ENCODE data around the gene CCR5AS.

CCR5AS gene

DNA sequence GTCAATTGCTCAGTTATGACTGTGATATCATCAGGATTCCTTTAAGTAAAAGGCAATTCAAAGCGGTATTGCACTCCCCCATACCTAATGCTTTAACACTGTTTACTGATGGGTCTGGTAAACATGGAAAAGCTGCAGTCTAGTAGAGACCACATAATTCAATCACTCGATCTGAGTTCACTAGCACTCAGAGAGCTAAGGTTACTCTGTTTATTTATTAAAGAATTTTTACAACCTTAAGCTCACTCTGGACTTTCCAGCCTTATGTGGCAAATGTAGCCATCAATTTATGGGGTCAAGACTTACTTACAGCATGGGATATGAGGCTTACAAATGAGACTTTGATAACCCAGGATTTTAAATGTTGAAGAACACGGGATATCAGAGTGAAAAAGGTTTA lies 71.3 kb downstream of the CCR5AS start:
- Histone ChIP-seq H2BK12ac (ENCODE audit: low read depth, low read length) (no peak overlapping the region), H3K56ac (replicated peaks; ENCODE audit: insufficient read length, low read depth, low read length) (no peak overlapping the region), H2BK5ac (ENCODE audit: low read depth, low read length) (no peak overlapping the region), H3K23ac (ENCODE audit: insufficient read length) (no peak overlapping the region), H3K79me1 (ENCODE audit: low read depth, low read length) (no peaks in the 10 kb centered on the region), H3K9ac (replicated peaks in 1 of 4; ENCODE audit: extremely low read depth in 1 of 4, low read depth in 3 of 4, low read length in 3 of 4) (no peak overlapping the region), H4K91ac (replicated peaks; ENCODE audit: insufficient read length, low read length) (no peak overlapping the region), H2BK20ac (ENCODE audit: low read length) (no peak overlapping the region), H3K9me3 (ENCODE audit: insufficient read depth in 2 of 2, low read depth in 1 of 2, low read length in 1 of 2) (peaks cover 20 to 24% of the 10 kb centered on the region in 2 experiments), H3K4me1 (replicated peaks in 1 of 4; ENCODE audit: control insufficient read depth in 3 of 4, insufficient read depth in 4 of 4, low read length in 3 of 4) (no peaks in the 10 kb centered on the region), H3K14ac (ENCODE audit: insufficient read length) (no peak overlapping the region), H3K79me2 (ENCODE audit: control insufficient read depth in 1 of 2, insufficient read depth in 2 of 2, low read length in 2 of 2) (no peaks in the 10 kb centered on the region), H3K18ac (ENCODE audit: extremely low read depth, low read length) (no peak overlapping the region), H3K27me3 (replicated peaks in 1 of 4; ENCODE audit: control insufficient read depth in 3 of 4, extremely low read depth in 1 of 4, insufficient read depth in 3 of 4, low read length in 3 of 4) (no peaks in the 10 kb centered on the region), H3K23me2 (ENCODE audit: low read depth, low read length) (no peaks in the 10 kb centered on the region), H2AFZ (ENCODE audit: low read length) (no peak overlapping the region), H3K36me3 (ENCODE audit: control insufficient read depth in 2 of 4, insufficient read depth in 4 of 4, low read length in 3 of 4) (no peaks in the 10 kb centered on the region; a peak in 1 of 8 replicates), H2BK120ac (replicated peaks; ENCODE audit: low read depth, low read length) (no peak overlapping the region), H4K8ac (ENCODE audit: extremely low read depth, insufficient read depth, low read length) (no peak overlapping the region), H4K20me1 (replicated peaks in 1 of 2; ENCODE audit: control insufficient read depth in 1 of 2, insufficient read depth in 2 of 2, low read length in 2 of 2) (no peaks in the 10 kb centered on the region), H4K5ac (ENCODE audit: insufficient read length, low read depth, low read length) (no peak overlapping the region), H3K27ac (ENCODE audit: low read depth, low read length) (no peak overlapping the region), H3K4me3 (ENCODE audit: extremely low read depth in 1 of 4, insufficient read depth in 2 of 4, low read depth in 3 of 4, low read length in 4 of 4) (no peak overlapping the region), H2BK15ac (ENCODE audit: low read length) (no peak overlapping the region), H2AK5ac (ENCODE audit: low read depth, low read length) (no peak overlapping the region), H3K4ac (replicated peaks; ENCODE audit: insufficient read length, low read depth, low read length) (no peak overlapping the region), H3K4me2 (ENCODE audit: insufficient read depth in 1 of 2, low read depth in 2 of 2, low read length in 2 of 2) (no peak overlapping the region)
- ChIA-PET POLR2A (ENCODE audit: partially characterized antibody) (no interaction called here), CTCF (ENCODE audit: partially characterized antibody) (interaction anchor here (0.9 kb wide), 1 partner anchor 59 kb away, joined by 3 read pairs; no protein-coding TSS in a partner anchor)
- DNase-seq (ENCODE audit: low read depth in 1 of 2, low spot score in 2 of 2): no peak
- 86% methylated on average over 3 of the region's 3 CpGs; no CpG with 5 or more reads in 1 of the 2 experiments for WGBS, 2 experiments (ENCODE audit: extremely low coverage in 1 of 2, insufficient coverage in 1 of 2, insufficient read length in 1 of 2, insufficient replicate concordance in 2 of 2, low coverage in 1 of 2, low lambda C conversion rate in 2 of 2, missing lambda C conversion rate in 1 of 2)
- FAIRE-seq: no peak
- TF ChIP-seq FOSL1 (IDR thresholded peaks at IDR 0.05; ENCODE audit: insufficient read depth, low read depth, low read length): no peak
- no peak for TF ChIP-seq RNF2 (IDR thresholded peaks at IDR 0.05; ENCODE audit: borderline replicate concordance, low read depth, low read length, missing control alignments, poor library complexity, severe bottlenecking)
- TF ChIP-seq, protein P1, sequence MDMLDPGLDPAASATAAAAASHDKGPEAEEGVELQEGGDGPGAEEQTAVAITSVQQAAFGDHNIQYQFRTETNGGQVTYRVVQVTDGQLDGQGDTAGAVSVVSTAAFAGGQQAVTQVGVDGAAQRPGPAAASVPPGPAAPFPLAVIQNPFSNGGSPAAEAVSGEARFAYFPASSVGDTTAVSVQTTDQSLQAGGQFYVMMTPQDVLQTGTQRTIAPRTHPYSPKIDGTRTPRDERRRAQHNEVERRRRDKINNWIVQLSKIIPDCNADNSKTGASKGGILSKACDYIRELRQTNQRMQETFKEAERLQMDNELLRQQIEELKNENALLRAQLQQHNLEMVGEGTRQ (IDR thresholded peaks at IDR 0.05; ENCODE audit: low read length): no peak
- TF ChIP-seq POLR2AphosphoS5 (IDR thresholded peaks at IDR 0.05; ENCODE audit: low read depth, low read length): no peak
- no peak for TF ChIP-seq SP4 (IDR thresholded peaks at IDR 0.05; ENCODE audit: low read length)
- no peak for TF ChIP-seq POU5F1 (IDR thresholded peaks at IDR 0.05; ENCODE audit: low read depth, low read length)
- no peak for TF ChIP-seq BACH1 (IDR thresholded peaks at IDR 0.05; ENCODE audit: low read length)
- TF ChIP-seq PHF8 (conservative IDR thresholded peaks at IDR 0.05; ENCODE audit: low read depth, low read length): no peak
- no peak for TF ChIP-seq EGR1 (IDR thresholded peaks at IDR 0.05; ENCODE audit: borderline replicate concordance, low read depth, low read length)
- TF ChIP-seq, protein P2, sequence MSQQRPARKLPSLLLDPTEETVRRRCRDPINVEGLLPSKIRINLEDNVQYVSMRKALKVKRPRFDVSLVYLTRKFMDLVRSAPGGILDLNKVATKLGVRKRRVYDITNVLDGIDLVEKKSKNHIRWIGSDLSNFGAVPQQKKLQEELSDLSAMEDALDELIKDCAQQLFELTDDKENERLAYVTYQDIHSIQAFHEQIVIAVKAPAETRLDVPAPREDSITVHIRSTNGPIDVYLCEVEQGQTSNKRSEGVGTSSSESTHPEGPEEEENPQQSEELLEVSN (IDR thresholded peaks at IDR 0.05): no peak
- no peak for TF ChIP-seq SRF (IDR thresholded peaks at IDR 0.05; ENCODE audit: low read depth, low read length)
- no peak for TF ChIP-seq TEAD4 (IDR thresholded peaks at IDR 0.05; ENCODE audit: low read depth, low read length)
- no peak for TF ChIP-seq CBX5 (IDR thresholded peaks at IDR 0.05; ENCODE audit: low read depth, low read length)
- no peak for TF ChIP-seq TCF12 (IDR thresholded peaks at IDR 0.05; ENCODE audit: low read depth, low read length)
